Heart left ventricle (tissue), 16 donors: ENCODE measurements around the gene ECHS1. TPM values are rescaled to one million over a fixed set of nuclear protein-coding genes. Genes with fewer than 3 reads are reported as not detected.

Experiments used
- ATAC-seq, 4 donors: fragments of 200-7000 bp; cut with Tn5 transposase; one replicate each; pipeline ENCODE4 v1.9.1; 2020 to 2022; ENCODE audit warnings: moderate library complexity in 4 of 4, mild to moderate bottlenecking in 3 of 4, moderate number of reproducible peaks in 1 of 4
- DNase-seq, 5 donors: peaks; one replicate each; pipeline ENCODE4 v3.0.0-alpha.2; 2020
- H3K27ac ChIP-seq, 12 donors: fragments of 200-600 bp; sonication (generic) in 4 of 12; one replicate each; pipeline versions ENCODE4 v1.5.0 to v1.8.0; 2016 to 2022; ENCODE audit warnings: mild to moderate bottlenecking in 2 of 12
- H3K27me3 ChIP-seq, 9 donors: fragments of 200-600 bp; sonication (generic) in 2 of 9; one replicate each; pipeline versions ENCODE4 v1.5.1 to v1.8.0; 2016 to 2022; ENCODE audit warnings: mild to moderate bottlenecking in 3 of 9
- H3K36me3 ChIP-seq, 9 donors: fragments of 200-600 bp; sonication (generic) in 2 of 9; one replicate each; pipeline versions ENCODE4 v1.5.0 to v1.8.0; 2018 to 2022; ENCODE audit warnings: mild to moderate bottlenecking in 2 of 9
- H3K4me1 ChIP-seq, 12 donors: fragments of 200-600 bp; sonication (generic) in 4 of 12; one replicate each; pipeline versions ENCODE4 v1.5.0 to v1.8.0; 2016 to 2022; ENCODE audit warnings: mild to moderate bottlenecking in 3 of 12
- H3K4me3 ChIP-seq, 12 donors: fragments of 200-600 bp; sonication (generic) in 4 of 12; one replicate each; pipeline versions ENCODE4 v1.5.0 to v1.8.0; 2017 to 2022; ENCODE audit warnings: mild to moderate bottlenecking in 9 of 12, moderate library complexity in 4 of 12
- H3K9me3 ChIP-seq, 12 donors: fragments of 200-600 bp; sonication (generic) in 4 of 12; one replicate each; pipeline versions ENCODE4 v1.5.0 to v1.8.0; 2016 to 2022; ENCODE audit warnings: mild to moderate bottlenecking in 1 of 12
- POLR2A ChIP-seq, 2 donors: fragments of 450-650 bp; IDR thresholded peaks; one replicate each; pipeline ENCODE4 v1.6.1; 2017; ENCODE audit warnings: antibody characterized with exemption in 2 of 2, mild to moderate bottlenecking in 2 of 2, moderate library complexity in 2 of 2
- WGBS, 4 donors: extraction: QIAGEN DNeasy Blood & Tissue Kit in 2 of 4; methylation state at CpG; one replicate each; pipeline versions ENCODE4 v1.1.5 to v1.1.7; 2013 to 2018; 5-methylcytosine and 5-hydroxymethylcytosine counted together
- intact Hi-C, 10 donors: fragments of 100-400 bp; cut with DNase I; formaldehyde crosslinking; loops; one replicate each; pipeline versions ENCODE4 v1.11.1 to v1.14.2; 2022
- polyA plus RNA-seq, 2 donors: library from polyadenylated mRNA; stranded (reverse); fragments of 200-250 nt; gene quantifications; one replicate each; pipeline ENCODE4 v1.2.3, GENCODE V29; 2013
- total RNA-seq, 9 donors: library from RNA; depleted of rRNA in 2 of 9; stranded (reverse); fragments of >200 nt in 2 of 9; fragmentation: NEBNext Ultra II Directional in 3 of 9; extraction: Animal tissue kit (Norgen Biotek cat#: 25700) in 3 of 9; gene quantifications; one replicate each; pipeline versions ENCODE4 v1.1.0 to v1.2.4, GENCODE V29; 2016 to 2023
- TF ChIP-seq, protein P1 (sequence below), 12 donors: fragments of 200-600 bp; sonication (generic) in 4 of 12; IDR thresholded peaks; one replicate each; pipeline versions ENCODE4 v1.5.0 to v1.8.0; 2018 to 2022; ENCODE audit warnings: antibody characterized with exemption in 12 of 12, mild to moderate bottlenecking in 5 of 12
- donor health status: ischemic (EF 13 %, LVEDD 7.1; RV severe dilation, severe dysfunction).
- donor health status: healthy with polysubstance abuse.
- donor health status: DM: no; HTN: yes; CAD: no.
- donor health status: DM: no; HTN: no; CAD: no.
- donor health status: ischemic (EF 25% LVEDD 6.9; RV normal size, moderate dysfunction).
- donor health status: ischemic (EF 25% LVEDD 5.7; RV mildly dilated, moderate dysfunction).
- donor health status: healthy.
- donor health status: DM: yes; HTN: yes; CAD: no.
- donor health status: ischemic (EF 35%, LVEDD 5.7; RV mildly dilated, moderate dysfunction).
- donor health status: nonischemic (EF 11% LVEDD 7.7; RV severe dilation, severe dysfunction).
- donor health status: DM: yes; HTN: yes; CAD: no.
- donor health status: PGD.
- donor health status: ischemic (EF 29% LVEDD 5.4; RV normal size, mild dysfunction).
- donor health status: nonischemic (EF 23%, LVEDD 6.1; RV moderate dilation, normal function).

The ECHS1 gene
- total and polyA plus RNA-seq, 11 donors: 132 to 303 (median 201) TPM

DNA sequence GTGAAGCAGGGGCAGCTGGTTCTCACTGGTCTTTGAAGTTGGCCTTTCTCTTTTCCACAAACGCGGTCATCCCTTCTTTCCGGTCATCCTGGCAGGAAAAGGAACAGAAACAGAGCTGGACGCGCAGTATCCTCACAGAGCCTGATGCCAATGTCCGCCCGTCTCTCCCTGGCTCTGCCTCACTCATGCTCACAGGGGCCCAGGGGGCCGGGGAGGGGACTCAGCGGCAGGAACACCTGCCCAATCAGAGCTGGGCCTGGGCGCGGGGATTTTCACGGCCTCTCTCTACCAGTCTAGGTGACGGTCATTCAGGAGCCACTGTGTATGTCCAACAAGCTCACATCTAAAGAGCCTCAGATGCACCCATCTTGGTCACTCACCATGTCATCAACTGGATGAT lies 10.3 kb downstream of the ECHS1 start:
- intact Hi-C loops: no loop called here
- ATAC-seq (no peak), DNase-seq (no peak)
- WGBS, 4 donors: 90 to 99% (median 93%) methylated on average over 10 to 13 of the region's 13 CpGs
- Histone ChIP-seq H3K36me3 (peaks cover 5 to 63% (median 55%) of the 10 kb centered on the region in 9 donors), H3K4me3 (no peak overlapping the region), H3K27me3 (no peaks in the 10 kb centered on the region), H3K27ac (no peak overlapping the region), H3K4me1 (peaks cover 0 to 6% (median 0%) of the 10 kb centered on the region in 12 donors), H3K9me3 (peaks cover 0 to 4% (median 0%) of the 10 kb centered on the region in 12 donors)
- TF ChIP-seq, protein P1, sequence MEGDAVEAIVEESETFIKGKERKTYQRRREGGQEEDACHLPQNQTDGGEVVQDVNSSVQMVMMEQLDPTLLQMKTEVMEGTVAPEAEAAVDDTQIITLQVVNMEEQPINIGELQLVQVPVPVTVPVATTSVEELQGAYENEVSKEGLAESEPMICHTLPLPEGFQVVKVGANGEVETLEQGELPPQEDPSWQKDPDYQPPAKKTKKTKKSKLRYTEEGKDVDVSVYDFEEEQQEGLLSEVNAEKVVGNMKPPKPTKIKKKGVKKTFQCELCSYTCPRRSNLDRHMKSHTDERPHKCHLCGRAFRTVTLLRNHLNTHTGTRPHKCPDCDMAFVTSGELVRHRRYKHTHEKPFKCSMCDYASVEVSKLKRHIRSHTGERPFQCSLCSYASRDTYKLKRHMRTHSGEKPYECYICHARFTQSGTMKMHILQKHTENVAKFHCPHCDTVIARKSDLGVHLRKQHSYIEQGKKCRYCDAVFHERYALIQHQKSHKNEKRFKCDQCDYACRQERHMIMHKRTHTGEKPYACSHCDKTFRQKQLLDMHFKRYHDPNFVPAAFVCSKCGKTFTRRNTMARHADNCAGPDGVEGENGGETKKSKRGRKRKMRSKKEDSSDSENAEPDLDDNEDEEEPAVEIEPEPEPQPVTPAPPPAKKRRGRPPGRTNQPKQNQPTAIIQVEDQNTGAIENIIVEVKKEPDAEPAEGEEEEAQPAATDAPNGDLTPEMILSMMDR (IDR thresholded peaks at IDR 0.05): no peak
- TF ChIP-seq POLR2A (IDR thresholded peaks at IDR 0.05): no peak

- Histone ChIP-seq H3K9me3 (peaks cover 0 to 4% (median 0%) of the 10 kb centered on the region in 12 donors), H3K27ac (no peak overlapping the region), H3K4me1 (peaks cover 1 to 13% (median 7%) of the 10 kb centered on the region in 12 donors), H3K36me3 (peaks cover 4 to 56% (median 52%) of the 10 kb centered on the region in 9 donors), H3K4me3 (no peak overlapping the region), H3K27me3 (no peaks in the 10 kb centered on the region)
- 76 to 83% (median 81%) methylated on average over 18 of the region's 18 CpGs for WGBS, 4 donors
- intact Hi-C loops: no loop called here
- TF ChIP-seq, protein P1 (IDR thresholded peaks at IDR 0.05): no peak
- no peak for TF ChIP-seq POLR2A (IDR thresholded peaks at IDR 0.05)
- DNase-seq (no peak), ATAC-seq (no peak)
These were observed 11.2 kb downstream of the ECHS1 start for GRCh38 chr10:133361773-133362441.

DNA sequence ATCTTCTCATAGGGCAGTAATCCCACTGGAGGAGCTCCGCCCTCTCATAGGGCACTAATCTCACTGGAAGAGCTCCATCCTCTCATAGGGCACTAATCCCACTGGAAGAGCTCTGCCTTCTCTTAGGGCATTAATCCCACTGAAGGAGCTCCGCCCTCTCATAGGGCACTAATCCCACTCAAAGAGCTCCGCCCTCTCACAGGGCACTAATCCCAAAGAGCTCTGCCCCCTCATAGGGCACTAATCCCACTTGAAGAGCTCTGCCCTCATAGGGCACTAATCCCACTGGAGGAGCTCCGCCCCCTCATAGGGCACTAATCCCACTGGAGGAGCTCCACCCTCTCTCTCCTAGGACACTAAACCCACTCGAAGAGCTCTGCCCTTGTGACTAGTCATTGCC lies 11.9 kb downstream of the ECHS1 start:
- DNase-seq (no peak), ATAC-seq (no peak)
- peaks cover 0 to 4% (median 0%) of the 10 kb centered on the region in 12 donors for H3K9me3 ChIP-seq
- peaks cover 2 to 49% (median 45%) of the 10 kb centered on the region in 9 donors for H3K36me3 ChIP-seq
- no peak overlapping the region for H3K4me3 ChIP-seq
- no peak overlapping the region for H3K27ac ChIP-seq
- H3K27me3 ChIP-seq: no peaks in the 10 kb centered on the region
- TF ChIP-seq, protein P1 (IDR thresholded peaks at IDR 0.05): no peak
- no peak for TF ChIP-seq POLR2A (IDR thresholded peaks at IDR 0.05)
- peaks cover 3 to 20% (median 13%) of the 10 kb centered on the region in 12 donors for H3K4me1 ChIP-seq
- WGBS, 4 donors: 83 to 97% (median 93%) methylated on average over 3 to 5 of the region's 5 CpGs
- intact Hi-C loops: no loop called here

GRCh38 chr10:133359972-133360610 lies 13.1 kb downstream of the ECHS1 start:
- intact Hi-C loops: no loop called here
- TF ChIP-seq, protein P1 (IDR thresholded peaks at IDR 0.05): no peak
- no peak for TF ChIP-seq POLR2A (IDR thresholded peaks at IDR 0.05)

More at GRCh38 chr10:133359972-133360610, 13.1 kb downstream of the ECHS1 start:
- DNase-seq: no peak
- Histone ChIP-seq H3K4me1 (peaks cover 3 to 21% (median 13%) of the 10 kb centered on the region in 12 donors), H3K4me3 (no peak overlapping the region), H3K27ac (no peak overlapping the region), H3K27me3 (no peaks in the 10 kb centered on the region), H3K9me3 (peaks cover 0 to 4% (median 0%) of the 10 kb centered on the region in 12 donors), H3K36me3 (peaks cover 1 to 39% (median 34%) of the 10 kb centered on the region in 9 donors)
- no peak for ATAC-seq
- 80 to 85% (median 85%) methylated on average over 17 of the region's 17 CpGs for WGBS, 4 donors
